HG03103 (cell line): ENCODE data around the gene NCMAP.
"Not testable (repeated sequence)": the region's sequence is repeated elsewhere in the genome, so short reads cannot be mapped to it uniquely, and the experiment has no call there.

Source experiments
- ATAC-seq: cut with Tn5 transposase; IDR thresholded peaks from one replicate; pipeline ENCODE4 v1.9.1; 2021; ENCODE audit warnings: low read depth; ENCODE audit not compliant: unreplicated experiment

NCMAP gene

GRCh38 chr1:24555591-24556413, at the start of gene NCMAP:
TSS of gene NCMAP (plus strand) at chr1:24556087. CDS start at chr1:24595431, 39,344 bp downstream.
- ATAC-seq: no peak

GRCh38 chr1:24506691-24507381, 49.1 kb upstream of the NCMAP start:
- no peak for ATAC-seq

GRCh38 chr1:24507405-24507804, 48.5 kb upstream of the NCMAP start:
- no peak for ATAC-seq

GRCh38 chr1:24508911-24509310, 47.0 kb upstream of the NCMAP start:
- no peak for ATAC-seq

- no peak for ATAC-seq
Measured at GRCh38 chr1:24513706-24514105, 42.2 kb upstream of the NCMAP start.

- ATAC-seq: no peak
Measured at GRCh38 chr1:24514946-24515345, 40.9 kb upstream of the NCMAP start.

- not testable (repeated sequence) for ATAC-seq
Measured at GRCh38 chr1:24515671-24516209, 40.1 kb upstream of the NCMAP start.

GRCh38 chr1:24516506-24516905, 39.4 kb upstream of the NCMAP start:
- no peak for ATAC-seq

- no peak for ATAC-seq
Measured at GRCh38 chr1:24517898-24518297, 38.0 kb upstream of the NCMAP start.

GRCh38 chr1:24520282-24520681, 35.6 kb upstream of the NCMAP start:
- ATAC-seq: not testable (repeated sequence)

- no peak for ATAC-seq
Measured at GRCh38 chr1:24525606-24526005, 30.3 kb upstream of the NCMAP start.

- ATAC-seq: no peak
Measured at GRCh38 chr1:24526045-24526444, 29.8 kb upstream of the NCMAP start.

GRCh38 chr1:24526940-24527542, 28.8 kb upstream of the NCMAP start:
- ATAC-seq: no peak

- ATAC-seq: no peak
Measured at GRCh38 chr1:24528744-24529143, 27.1 kb upstream of the NCMAP start.

- not testable (repeated sequence) for ATAC-seq
Measured at GRCh38 chr1:24529292-24529691, 26.6 kb upstream of the NCMAP start.

GRCh38 chr1:24535021-24535424, 20.9 kb upstream of the NCMAP start:
- ATAC-seq: no peak

- no peak for ATAC-seq
Measured at GRCh38 chr1:24535778-24536177, 20.1 kb upstream of the NCMAP start.

GRCh38 chr1:24536391-24536840, 19.5 kb upstream of the NCMAP start:
- ATAC-seq: no peak

GRCh38 chr1:24540051-24540905, 15.6 kb upstream of the NCMAP start:
- no peak for ATAC-seq
